Right lobe of liver (tissue), 4 donors: ENCODE measurements around the gene GTF3C1.

ENCODE experiments used
- POLR2A ChIP-seq: fragments of 450-650 bp; IDR thresholded peaks from one replicate; pipeline ENCODE4 v1.6.1; 2017; ENCODE audit warnings: antibody characterized with exemption, mild to moderate bottlenecking
- TF ChIP-seq, protein P1 (sequence below), 4 donors: fragments of 200-600 bp in 3 of 4; fragments of 450-650 bp in 1 of 4; IDR thresholded peaks; one replicate each; pipeline versions ENCODE4 v1.5.1 to v1.8.0; 2016 to 2022; ENCODE audit warnings: antibody characterized with exemption in 4 of 4, mild to moderate bottlenecking in 2 of 4
- donor health status: DM: no; HTN: no; CAD: no.
- donor health status: DM: no; HTN: no; CAD: no.
- donor health status: DM: no; HTN: yes; CAD: no.

DNA sequence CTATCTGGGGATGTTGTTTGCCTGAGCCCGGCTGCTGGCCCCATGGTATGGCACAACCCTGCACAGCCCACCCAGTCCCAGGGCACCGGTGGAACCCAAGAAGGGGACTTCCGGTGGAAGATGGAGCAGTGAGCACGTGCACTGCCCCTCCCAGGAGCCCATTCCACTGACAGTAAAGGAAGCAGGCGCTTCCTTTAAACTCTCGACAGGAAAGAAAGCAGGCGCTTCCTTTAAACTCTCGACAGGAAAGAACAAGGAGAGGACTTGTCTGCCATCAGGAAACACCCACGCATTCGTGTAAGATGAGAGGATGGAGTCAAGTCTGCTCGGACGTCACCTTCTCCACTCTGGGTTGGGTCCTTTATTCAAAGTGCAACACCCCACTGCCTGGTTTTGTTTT is 94.0 kb downstream of the GTF3C1 start:
- TF ChIP-seq, protein P1, sequence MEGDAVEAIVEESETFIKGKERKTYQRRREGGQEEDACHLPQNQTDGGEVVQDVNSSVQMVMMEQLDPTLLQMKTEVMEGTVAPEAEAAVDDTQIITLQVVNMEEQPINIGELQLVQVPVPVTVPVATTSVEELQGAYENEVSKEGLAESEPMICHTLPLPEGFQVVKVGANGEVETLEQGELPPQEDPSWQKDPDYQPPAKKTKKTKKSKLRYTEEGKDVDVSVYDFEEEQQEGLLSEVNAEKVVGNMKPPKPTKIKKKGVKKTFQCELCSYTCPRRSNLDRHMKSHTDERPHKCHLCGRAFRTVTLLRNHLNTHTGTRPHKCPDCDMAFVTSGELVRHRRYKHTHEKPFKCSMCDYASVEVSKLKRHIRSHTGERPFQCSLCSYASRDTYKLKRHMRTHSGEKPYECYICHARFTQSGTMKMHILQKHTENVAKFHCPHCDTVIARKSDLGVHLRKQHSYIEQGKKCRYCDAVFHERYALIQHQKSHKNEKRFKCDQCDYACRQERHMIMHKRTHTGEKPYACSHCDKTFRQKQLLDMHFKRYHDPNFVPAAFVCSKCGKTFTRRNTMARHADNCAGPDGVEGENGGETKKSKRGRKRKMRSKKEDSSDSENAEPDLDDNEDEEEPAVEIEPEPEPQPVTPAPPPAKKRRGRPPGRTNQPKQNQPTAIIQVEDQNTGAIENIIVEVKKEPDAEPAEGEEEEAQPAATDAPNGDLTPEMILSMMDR (IDR thresholded peaks at IDR 0.05): no peak
- TF ChIP-seq POLR2A: no peak
